Endothelial cell (in vitro differentiated cells): ENCODE results near the gene ITGA3. TPM values are rescaled to one million over a fixed set of nuclear protein-coding genes. Genes with fewer than 3 reads are reported as not detected.
A peak's percentile ranks its signal among the peaks of the same experiment; 100 is the strongest.

Experiments
- DNase-seq: peaks from one replicate; pipeline ENCODE4 v3.0.0; 2021; ENCODE audit warnings: low spot score
- H3K27ac Mint-ChIP-seq: one replicate; pipeline ENCODE4 v1.8.0; 2021; ENCODE audit warnings: mixed read lengths, inconsistent platforms; ENCODE audit not compliant: unreplicated experiment
- H3K27me3 Mint-ChIP-seq: one replicate; pipeline ENCODE4 v1.8.0; 2021; ENCODE audit warnings: mild to moderate bottlenecking, moderate library complexity, mixed read lengths, inconsistent platforms; ENCODE audit not compliant: unreplicated experiment
- H3K36me3 Mint-ChIP-seq: one replicate; pipeline ENCODE4 v1.8.0; 2021; ENCODE audit warnings: mild to moderate bottlenecking, low read depth, mixed read lengths, inconsistent platforms; ENCODE audit not compliant: unreplicated experiment
- H3K4me1 Mint-ChIP-seq: one replicate; pipeline ENCODE4 v1.8.0; 2021; ENCODE audit warnings: mild to moderate bottlenecking, mixed read lengths, inconsistent platforms; ENCODE audit not compliant: unreplicated experiment
- H3K4me3 Mint-ChIP-seq: one replicate; pipeline ENCODE4 v1.8.0; 2021; ENCODE audit warnings: mild to moderate bottlenecking, mixed read lengths, inconsistent platforms; ENCODE audit not compliant: unreplicated experiment
- H3K9me3 Mint-ChIP-seq: one replicate; pipeline ENCODE4 v1.8.0; 2021; ENCODE audit warnings: mixed read lengths, inconsistent platforms; ENCODE audit not compliant: unreplicated experiment
- total RNA-seq: library from RNA; stranded (reverse); fragmentation: NEBNext Ultra II Directional; extraction: Animal tissue kit (Norgen Biotek cat#: 25700); gene quantifications from one replicate; pipeline ENCODE4 v1.2.1, GENCODE V29; 2021; ENCODE audit not compliant: unreplicated experiment
- TF ChIP-seq, protein P1 (sequence below): fragments of 200-600 bp; sonication (generic); IDR thresholded peaks from one replicate; pipeline ENCODE4 v1.5.0; 2021; ENCODE audit warnings: antibody characterized with exemption; ENCODE audit not compliant: unreplicated experiment

Gene ITGA3
- total RNA-seq, 1 donor from 2014 or later = 5.0 TPM

- TF ChIP-seq, protein P1, sequence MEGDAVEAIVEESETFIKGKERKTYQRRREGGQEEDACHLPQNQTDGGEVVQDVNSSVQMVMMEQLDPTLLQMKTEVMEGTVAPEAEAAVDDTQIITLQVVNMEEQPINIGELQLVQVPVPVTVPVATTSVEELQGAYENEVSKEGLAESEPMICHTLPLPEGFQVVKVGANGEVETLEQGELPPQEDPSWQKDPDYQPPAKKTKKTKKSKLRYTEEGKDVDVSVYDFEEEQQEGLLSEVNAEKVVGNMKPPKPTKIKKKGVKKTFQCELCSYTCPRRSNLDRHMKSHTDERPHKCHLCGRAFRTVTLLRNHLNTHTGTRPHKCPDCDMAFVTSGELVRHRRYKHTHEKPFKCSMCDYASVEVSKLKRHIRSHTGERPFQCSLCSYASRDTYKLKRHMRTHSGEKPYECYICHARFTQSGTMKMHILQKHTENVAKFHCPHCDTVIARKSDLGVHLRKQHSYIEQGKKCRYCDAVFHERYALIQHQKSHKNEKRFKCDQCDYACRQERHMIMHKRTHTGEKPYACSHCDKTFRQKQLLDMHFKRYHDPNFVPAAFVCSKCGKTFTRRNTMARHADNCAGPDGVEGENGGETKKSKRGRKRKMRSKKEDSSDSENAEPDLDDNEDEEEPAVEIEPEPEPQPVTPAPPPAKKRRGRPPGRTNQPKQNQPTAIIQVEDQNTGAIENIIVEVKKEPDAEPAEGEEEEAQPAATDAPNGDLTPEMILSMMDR = no peak
- Mint-ChIP-seq H3K9me3 (no peaks in the 10 kb centered on the region), H3K27me3 (peaks cover 7% of the 10 kb centered on the region), H3K27ac (peak overlapping the region; percentile 34), H3K4me1 (peaks cover 9% of the 10 kb centered on the region), H3K4me3 (no peak overlapping the region), H3K36me3 (no peaks in the 10 kb centered on the region)
- DNase-seq = peak; percentile 36
Observed at GRCh38 chr17:50027881-50028735, 27.8 kb upstream of the ITGA3 start.

- Mint-ChIP-seq H3K27ac (peak overlapping the region; percentile 34), H3K27me3 (peaks cover 7% of the 10 kb centered on the region), H3K36me3 (no peaks in the 10 kb centered on the region), H3K9me3 (no peaks in the 10 kb centered on the region), H3K4me1 (peaks cover 9% of the 10 kb centered on the region), H3K4me3 (no peak overlapping the region)
- no peak for DNase-seq
- TF ChIP-seq, protein P1 = no peak
Observed at GRCh38 chr17:50028736-50029120, 27.2 kb upstream of the ITGA3 start.

DNA sequence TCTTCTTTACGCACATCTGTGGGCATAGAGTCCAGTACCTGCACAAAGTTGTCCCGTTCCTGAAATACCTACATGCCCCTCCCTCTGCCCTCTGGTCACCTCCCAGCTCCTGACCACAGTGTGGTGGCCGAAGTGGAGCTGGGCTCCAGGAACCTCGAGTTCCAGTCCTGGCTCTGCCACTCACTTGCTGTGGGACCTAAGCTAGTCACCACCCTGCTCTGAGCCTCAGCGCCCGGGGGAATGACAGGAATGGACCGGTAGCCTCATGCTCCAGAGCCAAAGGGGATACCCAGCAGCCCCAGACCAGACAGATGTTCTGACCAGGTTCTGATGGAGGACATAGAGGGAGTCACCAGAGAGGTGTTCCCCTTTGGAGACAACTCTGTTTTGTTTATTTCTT lies 26.7 kb upstream of the ITGA3 start:
- Mint-ChIP-seq H3K4me3 (no peak overlapping the region), H3K27me3 (peaks cover 9% of the 10 kb centered on the region), H3K36me3 (no peaks in the 10 kb centered on the region), H3K4me1 (peaks cover 9% of the 10 kb centered on the region), H3K9me3 (no peaks in the 10 kb centered on the region), H3K27ac (no peak overlapping the region)
- TF ChIP-seq, protein P1 = no peak
- DNase-seq = no peak

GRCh38 chr17:50033316-50033715 lies 22.6 kb upstream of the ITGA3 start:
- Mint-ChIP-seq H3K36me3 (no peaks in the 10 kb centered on the region), H3K4me1 (peaks cover 6% of the 10 kb centered on the region), H3K27ac (peak overlapping the region; percentile 24), H3K9me3 (no peaks in the 10 kb centered on the region), H3K4me3 (no peak overlapping the region), H3K27me3 (peaks cover 15% of the 10 kb centered on the region)
- TF ChIP-seq, protein P1 = no peak
- DNase-seq = no peak
